ENCODE measurements around the gene ARHGEF28.

The ARHGEF28 gene

DNA sequence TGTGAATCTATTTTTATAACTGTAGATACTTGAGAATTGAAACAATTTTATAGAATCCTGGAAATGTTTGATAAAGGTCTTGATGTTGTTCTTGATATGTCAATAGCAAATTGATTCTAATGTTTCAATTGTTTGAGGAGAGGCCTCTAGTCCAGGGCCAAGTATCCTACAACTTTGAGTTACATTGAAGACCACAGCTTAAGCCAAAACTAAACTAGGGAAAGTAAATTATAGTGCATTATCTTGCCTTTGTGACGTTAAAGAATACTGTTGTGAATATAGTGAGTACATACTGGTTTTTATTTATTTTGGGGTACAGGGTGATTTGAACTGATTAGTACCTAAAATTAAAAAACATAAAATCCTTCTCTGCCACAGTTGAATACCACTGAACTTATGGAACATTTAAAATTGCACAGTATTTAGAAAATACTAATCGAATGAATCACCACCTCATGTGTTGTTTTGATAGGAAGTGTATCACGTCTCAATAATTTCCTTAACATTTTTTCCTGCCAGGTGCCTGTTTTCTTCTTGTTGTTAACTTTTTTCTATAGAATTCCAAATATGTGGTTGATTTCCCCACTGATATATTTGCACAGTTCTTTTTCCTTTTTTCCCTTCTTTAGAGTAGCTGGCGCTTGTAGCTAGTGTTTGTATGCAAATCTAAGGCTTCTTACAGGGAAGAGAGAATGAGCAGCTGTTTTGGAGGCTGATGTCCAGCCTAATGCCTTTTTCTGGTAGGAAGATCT lies 12.5 kb downstream of the ARHGEF28 start:
- DNase-seq (ENCODE audit: low read depth, low spot score), result no peak
- no peaks in the 10 kb centered on the region for H3K9me3 ChIP-seq (ENCODE audit: control insufficient read depth, insufficient read depth, low read length)
- H3K4me1 ChIP-seq (ENCODE audit: control insufficient read depth, insufficient read depth, low read length), result no peaks in the 10 kb centered on the region
- H3K27me3 ChIP-seq (ENCODE audit: control insufficient read depth, insufficient read depth, low read length), result no peaks in the 10 kb centered on the region
- H3K36me3 ChIP-seq (ENCODE audit: control insufficient read depth, insufficient read depth, low read length), result no peaks in the 10 kb centered on the region
- no peak overlapping the region for H3K4me3 ChIP-seq (ENCODE audit: low read length)
- H3K27ac ChIP-seq (ENCODE audit: low read length), result no peak overlapping the region
- no CpG with 5 or more reads among the region's 4 CpGs for WGBS (ENCODE audit: insufficient coverage, insufficient read length)

DNA sequence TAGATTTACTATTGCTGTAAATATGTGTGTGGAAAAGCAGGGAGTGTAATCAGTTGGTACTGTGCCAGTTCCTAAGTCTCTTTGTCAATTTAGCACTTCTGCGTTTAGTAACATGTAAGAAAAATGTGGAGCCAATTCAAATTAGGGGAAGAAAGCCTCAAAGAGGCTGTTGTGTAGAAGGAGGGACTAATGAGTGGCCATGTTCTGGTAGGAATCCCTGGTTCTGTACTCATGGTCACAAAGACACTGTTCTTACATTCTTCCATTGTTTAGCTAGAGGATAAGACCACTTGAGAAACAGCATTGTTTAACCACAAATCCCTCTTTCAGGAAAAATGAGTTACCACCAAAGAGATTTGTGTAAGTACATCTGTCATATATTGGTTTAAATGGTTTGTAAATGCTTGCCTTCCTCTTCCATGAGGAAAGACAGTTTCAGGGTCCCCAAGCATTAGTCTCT lies 14.9 kb downstream of the ARHGEF28 start:
- no CpG with 5 or more reads among the region's 1 CpG for WGBS (ENCODE audit: insufficient coverage, insufficient read length)
- no peak overlapping the region for H3K27ac ChIP-seq (ENCODE audit: low read length)
- no peak for DNase-seq (ENCODE audit: low read depth, low spot score)
- H3K36me3 ChIP-seq (ENCODE audit: control insufficient read depth, insufficient read depth, low read length), result no peaks in the 10 kb centered on the region
- no peaks in the 10 kb centered on the region; the same call in 1 of the 2 replicates for H3K4me1 ChIP-seq (ENCODE audit: control insufficient read depth, insufficient read depth, low read length)
- H3K27me3 ChIP-seq (ENCODE audit: control insufficient read depth, insufficient read depth, low read length), result no peaks in the 10 kb centered on the region
- no peak overlapping the region for H3K4me3 ChIP-seq (ENCODE audit: low read length)
- H3K9me3 ChIP-seq (ENCODE audit: control insufficient read depth, insufficient read depth, low read length), result no peaks in the 10 kb centered on the region

- Histone ChIP-seq H3K4me1 (ENCODE audit: control insufficient read depth, insufficient read depth, low read length) (no peaks in the 10 kb centered on the region; the same call in 1 of the 2 replicates), H3K27ac (ENCODE audit: low read length) (no peak overlapping the region), H3K9me3 (ENCODE audit: control insufficient read depth, insufficient read depth, low read length) (no peaks in the 10 kb centered on the region), H3K4me3 (ENCODE audit: low read length) (no peak overlapping the region), H3K36me3 (ENCODE audit: control insufficient read depth, insufficient read depth, low read length) (no peaks in the 10 kb centered on the region), H3K27me3 (ENCODE audit: control insufficient read depth, insufficient read depth, low read length) (no peaks in the 10 kb centered on the region)
- WGBS (ENCODE audit: insufficient coverage, insufficient read length), result no CpG with 5 or more reads among the region's 5 CpGs
- no peak for DNase-seq (ENCODE audit: low read depth, low spot score)
Measured at GRCh38 chr5:73641811-73642210, 15.8 kb downstream of the ARHGEF28 start.

DNA sequence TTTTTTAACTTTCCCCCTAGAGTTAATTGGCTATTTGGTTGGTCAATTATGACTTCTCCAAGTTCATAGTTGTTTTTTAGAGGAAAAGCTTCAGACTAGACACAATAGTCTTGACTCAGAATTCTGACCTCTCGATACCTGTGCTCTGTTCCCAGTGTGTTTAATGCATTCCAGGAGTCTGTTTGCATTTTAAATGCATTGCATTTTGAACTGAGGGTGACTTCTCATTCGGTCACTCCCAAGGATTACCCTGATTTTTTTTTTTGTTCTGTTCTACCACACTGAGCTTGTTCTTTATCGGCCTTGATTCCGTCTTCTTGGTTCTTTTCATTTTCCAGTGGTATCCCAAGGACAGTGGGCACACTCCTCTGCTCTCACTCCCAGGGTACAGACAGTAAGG lies 16.3 kb downstream of the ARHGEF28 start:
- WGBS (ENCODE audit: insufficient coverage, insufficient read length), result no CpG with 5 or more reads among the region's 4 CpGs
- DNase-seq (ENCODE audit: low read depth, low spot score), result no peak
- H3K9me3 ChIP-seq (ENCODE audit: control insufficient read depth, insufficient read depth, low read length), result no peaks in the 10 kb centered on the region
- no peaks in the 10 kb centered on the region; the same call in 1 of the 2 replicates for H3K4me1 ChIP-seq (ENCODE audit: control insufficient read depth, insufficient read depth, low read length)
- H3K27ac ChIP-seq (ENCODE audit: low read length), result no peak overlapping the region
- no peaks in the 10 kb centered on the region for H3K27me3 ChIP-seq (ENCODE audit: control insufficient read depth, insufficient read depth, low read length)
- no peak overlapping the region for H3K4me3 ChIP-seq (ENCODE audit: low read length)
- H3K36me3 ChIP-seq (ENCODE audit: control insufficient read depth, insufficient read depth, low read length), result no peaks in the 10 kb centered on the region

DNA sequence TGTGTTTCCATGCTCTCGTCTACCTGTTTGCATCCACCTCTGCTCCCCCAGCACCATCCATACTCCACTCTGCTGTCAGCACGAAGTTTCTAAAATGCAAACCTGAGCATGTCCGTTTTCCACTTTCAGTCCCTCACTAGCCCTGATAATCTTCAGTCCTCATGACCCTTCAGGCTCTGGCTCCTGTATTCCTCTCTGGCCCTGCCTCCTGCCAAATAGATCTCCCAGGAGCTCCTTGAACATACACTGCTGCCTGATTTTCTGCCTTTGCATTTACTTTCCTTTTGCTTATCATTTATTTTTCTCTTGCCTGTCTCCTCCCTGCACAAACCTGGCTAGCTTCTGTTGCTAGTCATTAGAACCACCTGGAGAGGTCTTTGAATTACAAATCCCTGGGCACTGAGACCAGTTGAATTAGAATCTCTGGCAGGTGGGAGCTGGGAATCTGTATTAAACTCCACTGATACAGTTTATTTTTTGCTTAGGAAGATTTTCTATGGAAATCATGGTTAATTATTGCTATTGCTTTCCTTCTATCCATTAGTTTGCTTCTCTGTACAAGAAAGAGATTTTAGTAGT lies 18.5 kb downstream of the ARHGEF28 start:
- no peak for DNase-seq (ENCODE audit: low read depth, low spot score)
- H3K4me3 ChIP-seq (ENCODE audit: low read length), result no peak overlapping the region

DNA sequence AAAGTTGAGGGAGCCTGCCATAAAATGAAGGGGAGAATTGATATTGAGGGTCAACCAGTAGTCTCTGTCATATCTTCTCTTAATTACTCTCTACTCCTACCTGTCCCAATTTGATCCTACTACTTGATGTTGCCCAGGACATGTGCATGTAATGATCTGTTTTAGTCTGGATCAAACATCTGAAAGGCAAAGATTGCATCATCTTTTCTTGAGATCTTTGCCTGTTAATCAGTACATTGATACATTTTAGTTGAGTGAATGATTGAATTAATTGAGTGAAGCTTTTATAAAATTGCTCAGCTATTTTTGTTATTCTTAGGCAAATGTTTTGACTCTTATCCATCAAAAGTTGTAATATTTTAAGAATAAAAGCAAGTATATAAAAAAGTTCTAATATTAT lies 21.7 kb downstream of the ARHGEF28 start:
- no peaks in the 10 kb centered on the region for H3K27me3 ChIP-seq (ENCODE audit: control insufficient read depth, insufficient read depth, low read length)
- DNase-seq (ENCODE audit: low read depth, low spot score), result no peak
- H3K4me1 ChIP-seq (ENCODE audit: control insufficient read depth, insufficient read depth, low read length), result no peaks in the 10 kb centered on the region; the same call in 1 of the 2 replicates

More for the DNA sequence above, 18.5 kb downstream of the ARHGEF28 start:
- no peaks in the 10 kb centered on the region; the same call in 1 of the 2 replicates for H3K4me1 ChIP-seq (ENCODE audit: control insufficient read depth, insufficient read depth, low read length)
- no peaks in the 10 kb centered on the region for H3K9me3 ChIP-seq (ENCODE audit: control insufficient read depth, insufficient read depth, low read length)
- no peaks in the 10 kb centered on the region for H3K27me3 ChIP-seq (ENCODE audit: control insufficient read depth, insufficient read depth, low read length)
- no peak overlapping the region for H3K27ac ChIP-seq (ENCODE audit: low read length)
- no CpG with 5 or more reads among the region's 3 CpGs for WGBS (ENCODE audit: insufficient coverage, insufficient read length)
- H3K36me3 ChIP-seq (ENCODE audit: control insufficient read depth, insufficient read depth, low read length), result no peaks in the 10 kb centered on the region

GRCh38 chr5:73648515-73648914 lies 22.5 kb downstream of the ARHGEF28 start:
- no peaks in the 10 kb centered on the region for H3K9me3 ChIP-seq (ENCODE audit: control insufficient read depth, insufficient read depth, low read length)
- WGBS (ENCODE audit: insufficient coverage, insufficient read length), result no CpG with 5 or more reads among the region's 1 CpG
- no peak for DNase-seq (ENCODE audit: low read depth, low spot score)
- H3K27me3 ChIP-seq (ENCODE audit: control insufficient read depth, insufficient read depth, low read length), result no peaks in the 10 kb centered on the region
- no peaks in the 10 kb centered on the region; the same call in 1 of the 2 replicates for H3K4me1 ChIP-seq (ENCODE audit: control insufficient read depth, insufficient read depth, low read length)
- H3K36me3 ChIP-seq (ENCODE audit: control insufficient read depth, insufficient read depth, low read length), result no peaks in the 10 kb centered on the region
- no peak overlapping the region for H3K27ac ChIP-seq (ENCODE audit: low read length)
- H3K4me3 ChIP-seq (ENCODE audit: low read length), result no peak overlapping the region

More for the DNA sequence above, 21.7 kb downstream of the ARHGEF28 start:
- H3K36me3 ChIP-seq (ENCODE audit: control insufficient read depth, insufficient read depth, low read length), result no peaks in the 10 kb centered on the region
- no peak overlapping the region for H3K27ac ChIP-seq (ENCODE audit: low read length)
- no peak overlapping the region for H3K4me3 ChIP-seq (ENCODE audit: low read length)
- no peaks in the 10 kb centered on the region for H3K9me3 ChIP-seq (ENCODE audit: control insufficient read depth, insufficient read depth, low read length)

DNA sequence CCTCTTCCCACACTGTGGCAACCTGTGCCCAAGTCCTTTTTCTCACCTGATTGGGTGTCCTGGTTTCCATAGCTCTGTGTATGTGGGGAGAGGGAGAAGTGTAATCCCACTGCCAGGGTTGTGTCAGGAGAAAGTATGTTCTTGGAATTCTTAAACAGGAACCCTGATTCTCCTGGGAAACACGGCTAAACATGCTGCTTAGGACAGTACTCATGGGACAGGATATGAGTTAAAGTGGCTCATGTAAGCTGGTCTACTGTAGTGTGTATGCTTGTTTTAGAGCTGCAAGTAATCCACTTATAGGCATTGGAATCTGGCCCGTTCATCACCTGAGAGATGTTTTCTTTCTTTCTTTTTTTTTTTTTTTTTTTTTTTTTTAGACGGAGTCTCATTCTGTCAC lies 23.9 kb downstream of the ARHGEF28 start:
- WGBS (ENCODE audit: insufficient coverage, insufficient read length), result no CpG with 5 or more reads among the region's 3 CpGs
- H3K4me3 ChIP-seq (ENCODE audit: low read length), result no peak overlapping the region

DNA sequence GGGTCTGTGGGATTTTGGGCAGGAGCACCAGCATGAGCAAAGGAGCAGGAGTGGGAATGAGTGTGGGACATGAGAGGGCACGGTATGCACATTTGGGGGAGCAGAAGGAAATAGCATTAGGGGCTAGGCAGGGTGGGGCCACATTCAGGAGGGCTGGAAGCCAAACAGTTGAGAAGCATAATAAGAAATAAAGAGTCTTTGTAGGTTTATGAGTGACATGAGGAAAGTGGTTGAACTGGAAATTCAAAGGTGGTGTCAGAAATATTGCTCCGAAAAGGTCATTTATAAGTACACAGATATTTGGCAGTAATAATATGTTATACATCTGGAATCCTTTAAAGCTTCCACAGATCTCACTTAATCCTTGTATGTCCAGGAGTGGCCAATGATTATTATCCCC lies 26.4 kb downstream of the ARHGEF28 start:
- no peaks in the 10 kb centered on the region for H3K4me1 ChIP-seq (ENCODE audit: control insufficient read depth, insufficient read depth, low read length)
- WGBS (ENCODE audit: insufficient coverage, insufficient read length), result no CpG with 5 or more reads among the region's 2 CpGs
- no peak for DNase-seq (ENCODE audit: low read depth, low spot score)
- H3K27ac ChIP-seq (ENCODE audit: low read length), result no peak overlapping the region
- H3K4me3 ChIP-seq (ENCODE audit: low read length), result no peak overlapping the region
- no peaks in the 10 kb centered on the region for H3K36me3 ChIP-seq (ENCODE audit: control insufficient read depth, insufficient read depth, low read length)
- H3K9me3 ChIP-seq (ENCODE audit: control insufficient read depth, insufficient read depth, low read length), result no peaks in the 10 kb centered on the region
- H3K27me3 ChIP-seq (ENCODE audit: control insufficient read depth, insufficient read depth, low read length), result no peaks in the 10 kb centered on the region

More for the DNA sequence above, 23.9 kb downstream of the ARHGEF28 start:
- DNase-seq (ENCODE audit: low read depth, low spot score), result no peak
- no peaks in the 10 kb centered on the region for H3K27me3 ChIP-seq (ENCODE audit: control insufficient read depth, insufficient read depth, low read length)
- no peaks in the 10 kb centered on the region for H3K9me3 ChIP-seq (ENCODE audit: control insufficient read depth, insufficient read depth, low read length)
- no peaks in the 10 kb centered on the region for H3K36me3 ChIP-seq (ENCODE audit: control insufficient read depth, insufficient read depth, low read length)
- no peak overlapping the region for H3K27ac ChIP-seq (ENCODE audit: low read length)
- H3K4me1 ChIP-seq (ENCODE audit: control insufficient read depth, insufficient read depth, low read length), result no peaks in the 10 kb centered on the region

DNA sequence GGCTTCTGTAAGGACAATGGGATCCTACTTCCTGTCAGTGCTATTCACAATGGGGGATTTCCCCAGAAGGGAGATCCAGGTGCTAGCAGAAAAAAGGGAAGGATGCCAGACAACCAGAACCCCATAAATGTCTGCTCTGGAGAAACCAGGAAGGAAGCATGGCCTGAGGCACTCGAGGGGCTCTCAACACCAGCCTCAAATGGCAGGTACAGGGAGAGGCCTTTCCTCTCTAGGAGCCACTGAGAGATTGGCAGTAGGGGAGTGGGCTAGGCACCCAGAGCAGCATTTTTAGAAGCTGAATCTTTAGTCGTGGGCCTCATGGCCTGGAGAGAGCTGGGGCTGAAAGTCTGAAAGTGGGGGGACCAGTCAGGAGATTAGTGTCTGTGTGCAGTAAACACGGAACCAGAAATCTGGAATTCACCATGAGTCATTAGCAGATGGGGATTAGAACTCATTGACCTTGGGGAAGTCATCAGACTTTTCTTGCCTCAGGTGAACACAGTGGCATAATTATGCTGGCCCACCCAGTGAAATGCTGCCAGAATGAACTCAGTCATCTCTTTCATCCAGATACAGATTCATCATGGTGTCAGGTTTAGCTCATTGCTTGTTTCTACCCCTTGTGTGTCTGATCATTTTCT lies 28.3 kb downstream of the ARHGEF28 start:
- no peak for DNase-seq (ENCODE audit: low read depth, low spot score)
- Histone ChIP-seq H3K9me3 (ENCODE audit: control insufficient read depth, insufficient read depth, low read length) (no peaks in the 10 kb centered on the region), H3K27ac (ENCODE audit: low read length) (no peak overlapping the region), H3K27me3 (ENCODE audit: control insufficient read depth, insufficient read depth, low read length) (no peaks in the 10 kb centered on the region), H3K4me1 (ENCODE audit: control insufficient read depth, insufficient read depth, low read length) (no peaks in the 10 kb centered on the region), H3K36me3 (ENCODE audit: control insufficient read depth, insufficient read depth, low read length) (no peaks in the 10 kb centered on the region), H3K4me3 (ENCODE audit: low read length) (no peak overlapping the region)
- no CpG with 5 or more reads among the region's 3 CpGs for WGBS (ENCODE audit: insufficient coverage, insufficient read length)
